HG02642 (cell line): Measurements from ENCODE around the gene BSND.
"Not testable (repeated sequence)": the region's sequence is repeated elsewhere in the genome, so short reads cannot be mapped to it uniquely, and the experiment has no call there.

Experiments used
- ATAC-seq: cut with Tn5 transposase; IDR thresholded peaks from one replicate; pipeline ENCODE4 v1.9.1; 2021; ENCODE audit warnings: mild to moderate bottlenecking; ENCODE audit not compliant: unreplicated experiment, poor library complexity

Gene BSND

DNA sequence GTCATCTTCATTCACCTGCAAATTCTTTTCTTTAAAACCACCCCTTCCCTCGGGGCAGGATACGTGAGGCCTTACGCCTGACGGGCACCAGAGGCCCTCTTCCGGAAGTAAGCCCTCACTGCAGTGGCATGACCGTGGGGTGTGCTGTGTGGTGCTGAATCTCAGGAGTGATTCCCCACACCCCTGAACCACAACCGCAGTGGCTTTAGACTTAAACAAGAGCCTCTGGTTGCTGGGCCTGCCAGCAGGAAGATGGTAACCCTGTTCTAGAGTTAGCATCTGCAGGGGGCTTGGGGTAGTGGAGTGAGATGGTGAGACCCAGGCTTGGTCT, 12.1 kb downstream of the BSND start:
- ATAC-seq = no peak

DNA sequence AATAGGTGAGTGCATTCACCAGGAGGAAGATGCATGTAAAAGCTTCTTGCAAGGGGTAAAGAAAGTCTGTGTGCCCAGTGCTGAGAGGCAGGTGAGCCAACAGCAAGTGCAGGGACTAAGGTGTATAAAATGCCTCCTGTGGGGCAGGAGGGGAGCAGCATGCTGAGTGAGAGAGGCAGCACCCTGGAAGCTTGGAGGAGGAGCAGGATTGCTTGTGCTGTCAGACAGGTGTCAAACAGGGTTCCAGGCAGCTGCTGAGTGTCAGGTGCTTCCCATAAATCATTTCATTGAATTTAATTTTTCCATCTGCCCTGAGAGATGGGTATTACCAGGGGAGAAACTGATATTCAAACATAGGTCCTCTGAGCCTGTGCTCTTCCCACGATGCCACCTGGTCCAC, 13.9 kb downstream of the BSND start:
- no peak for ATAC-seq

DNA sequence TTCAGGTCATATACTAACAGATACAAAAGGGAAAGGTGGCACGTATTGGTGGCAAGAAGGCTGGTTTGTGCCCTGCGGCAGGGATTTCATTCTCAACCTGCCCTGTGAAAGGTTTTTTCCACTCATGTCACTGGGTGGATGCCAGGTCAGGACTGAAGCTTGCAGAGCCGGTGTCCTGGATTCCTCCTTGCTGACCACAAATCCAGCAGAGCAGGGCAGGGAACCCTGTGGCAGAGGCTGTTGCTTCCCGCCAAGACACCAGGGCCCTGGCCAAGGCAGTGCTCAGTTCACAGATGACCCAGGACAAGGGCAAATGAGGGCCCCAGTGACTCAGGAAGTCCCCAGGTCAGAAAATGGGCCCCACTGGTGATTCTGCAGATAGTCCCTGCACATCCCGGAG, 16.4 kb downstream of the BSND start:
- no peak for ATAC-seq

DNA sequence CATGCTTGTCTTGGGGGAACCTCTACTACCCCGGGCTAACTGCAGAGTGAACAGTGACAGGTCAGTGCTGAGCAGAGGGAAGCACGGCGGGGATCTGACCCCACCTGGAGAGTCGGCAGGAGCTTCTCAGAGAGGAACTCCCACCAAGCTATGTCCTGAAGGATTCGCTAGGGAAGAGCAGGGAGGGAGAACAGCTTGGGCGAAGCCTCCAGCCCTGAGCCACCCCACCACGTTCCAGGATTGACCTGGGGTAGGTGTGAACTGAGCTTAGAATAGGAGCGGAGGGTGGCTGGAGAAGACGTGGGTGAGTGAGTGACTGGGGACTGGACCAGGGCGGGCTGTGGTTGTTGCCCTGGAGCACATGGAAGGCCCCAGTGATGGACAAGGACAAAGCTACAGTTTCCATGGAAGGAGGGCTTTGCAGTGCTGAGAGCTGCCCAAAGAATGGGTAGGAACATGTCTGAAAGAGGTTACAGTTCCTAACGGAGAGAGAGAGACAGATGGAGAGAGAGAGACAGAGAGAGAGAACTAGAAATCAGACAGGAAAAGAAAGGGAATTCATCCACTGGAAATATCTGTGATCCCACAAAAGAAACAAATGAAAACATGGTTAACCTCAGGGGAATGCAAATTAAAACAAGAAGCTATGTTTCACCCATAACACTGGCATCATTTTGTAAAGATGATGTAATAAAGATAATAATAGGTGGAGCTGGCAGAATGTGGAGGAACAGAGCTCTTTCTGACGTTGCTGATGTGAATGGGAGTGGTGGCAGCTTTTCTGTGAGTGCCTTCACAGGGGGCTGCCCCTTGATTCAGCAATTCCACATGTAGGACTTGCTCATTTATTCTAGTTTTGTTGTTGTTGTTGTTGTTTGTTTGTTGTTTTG, 17.2 kb downstream of the BSND start:
- no peak for ATAC-seq

DNA sequence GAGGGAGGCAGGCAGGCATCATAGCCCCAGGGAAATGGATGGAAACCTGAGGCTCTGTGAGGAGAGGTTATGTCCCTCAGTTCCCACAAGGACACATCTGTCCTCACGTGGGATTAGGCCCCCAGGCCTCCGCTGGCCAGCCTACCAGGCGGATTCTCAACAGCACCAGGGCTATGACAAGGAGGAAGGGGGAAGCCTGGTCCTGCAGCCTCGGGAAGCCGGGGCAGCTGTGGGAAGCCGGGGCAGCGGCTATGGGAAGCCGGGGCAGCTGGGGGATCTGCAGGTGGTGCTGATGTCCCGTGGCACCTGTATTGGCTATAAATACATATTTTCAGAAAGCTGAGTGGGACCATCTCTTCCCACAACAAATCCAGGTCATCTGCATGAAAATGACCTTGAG, 19.7 kb downstream of the BSND start:
- no peak for ATAC-seq

DNA sequence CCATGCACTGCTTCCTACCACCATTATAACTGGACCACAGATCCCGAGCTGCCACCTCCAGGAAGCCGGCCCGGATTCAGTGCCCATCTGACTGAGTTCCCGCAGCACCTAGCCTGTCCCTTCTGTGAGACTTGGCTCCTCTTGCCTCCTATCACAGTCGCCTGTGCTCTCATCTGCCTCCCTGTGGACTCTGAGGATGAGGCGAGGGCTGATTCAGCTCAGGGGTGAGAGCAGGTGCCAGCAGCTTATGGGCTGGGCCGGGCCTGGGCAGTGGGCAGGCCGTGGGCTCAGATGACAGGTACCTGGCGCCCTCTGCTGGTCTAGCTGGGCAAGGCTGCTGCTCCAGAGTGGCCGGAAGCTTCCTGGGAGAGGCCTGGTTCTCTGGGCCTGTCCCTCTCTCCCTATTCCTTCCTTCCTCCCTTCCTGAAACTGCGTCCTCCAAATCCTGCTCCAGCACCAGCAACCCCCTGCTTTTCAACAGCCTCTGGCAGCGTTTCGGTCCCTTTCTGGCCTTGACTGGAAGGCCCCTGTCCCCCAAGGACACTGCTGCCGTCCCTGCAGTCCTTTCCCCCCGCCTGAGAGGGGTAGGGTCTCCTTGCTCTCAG, 23.3 kb downstream of the BSND start:
- ATAC-seq = peak; percentile 81

DNA sequence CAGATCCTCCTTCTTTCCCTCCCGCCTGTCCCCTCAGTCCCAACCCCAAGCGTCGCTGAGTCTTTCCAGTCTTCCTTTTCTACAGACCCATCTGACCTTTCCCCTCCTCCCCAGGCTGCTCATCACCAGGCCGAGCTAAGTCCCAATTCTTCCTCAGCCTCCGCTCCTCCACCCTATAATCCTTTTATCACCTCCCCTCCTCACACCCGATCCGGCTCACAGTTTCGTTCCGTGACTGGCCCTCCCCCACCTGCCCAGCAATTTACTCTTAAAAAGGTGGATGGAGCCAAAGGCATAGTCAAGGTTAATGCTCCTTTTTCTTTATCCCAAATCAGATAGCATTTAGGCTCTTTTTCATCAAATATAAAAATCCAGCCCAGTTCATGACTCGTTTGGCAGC, 25.4 kb downstream of the BSND start:
- ATAC-seq = not testable (repeated sequence)

DNA sequence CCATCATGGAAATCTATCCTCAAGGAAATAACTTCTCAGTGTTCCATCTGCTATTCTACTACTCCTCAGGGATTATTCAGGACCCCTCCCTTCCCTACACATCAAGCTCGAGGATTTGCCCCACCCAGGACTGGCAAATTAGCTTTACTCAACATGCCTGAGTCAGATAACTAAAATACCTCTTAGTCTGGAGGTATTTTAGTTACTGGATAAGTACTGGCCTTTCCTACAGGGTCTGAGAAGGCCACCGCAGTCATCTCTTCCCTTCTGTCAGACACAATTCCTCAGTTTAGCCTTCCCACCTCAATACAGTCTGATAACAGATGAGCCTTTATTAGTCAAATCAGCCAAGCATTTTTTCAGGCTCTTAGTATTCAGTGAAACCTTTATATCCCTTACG, 27.9 kb downstream of the BSND start:
- not testable (repeated sequence) for ATAC-seq

DNA sequence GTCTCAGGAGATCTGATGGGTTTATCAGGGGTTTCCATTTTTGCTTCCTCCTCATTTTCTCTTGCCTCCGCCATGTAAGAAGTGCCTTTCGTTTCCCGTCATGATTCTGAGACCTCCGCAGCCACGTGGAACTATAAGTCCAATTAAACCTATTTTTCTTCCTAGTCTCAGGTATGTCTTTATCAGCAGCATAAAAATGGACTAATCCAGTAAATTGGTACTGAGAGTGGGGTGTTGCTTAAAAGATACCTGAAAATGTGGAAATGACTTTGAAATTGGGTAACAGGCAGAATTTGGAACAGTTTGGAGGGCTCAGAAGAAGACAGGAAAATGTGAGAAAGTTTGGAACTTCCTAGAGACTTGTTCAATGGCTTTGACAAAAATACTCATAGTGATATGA, 32.4 kb downstream of the BSND start:
- ATAC-seq = not testable (repeated sequence)

DNA sequence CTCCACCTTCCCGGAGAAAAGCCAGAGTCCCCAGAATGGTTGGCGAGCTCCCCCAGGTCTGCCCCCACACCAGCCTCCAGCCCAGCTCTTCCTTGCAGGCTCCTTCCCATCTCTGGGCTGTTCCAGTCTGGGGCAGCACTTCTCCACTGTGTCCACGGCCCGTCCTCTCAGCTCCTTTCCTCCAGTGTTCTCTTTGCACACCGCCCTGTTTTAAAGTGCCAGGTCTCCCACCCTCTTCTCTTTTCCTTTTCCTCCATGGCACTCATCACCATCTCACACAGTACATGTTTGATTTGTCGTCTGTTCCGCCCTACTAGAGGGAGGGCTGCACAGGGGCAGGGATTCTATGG, 34.5 kb downstream of the BSND start:
- ATAC-seq = no peak

DNA sequence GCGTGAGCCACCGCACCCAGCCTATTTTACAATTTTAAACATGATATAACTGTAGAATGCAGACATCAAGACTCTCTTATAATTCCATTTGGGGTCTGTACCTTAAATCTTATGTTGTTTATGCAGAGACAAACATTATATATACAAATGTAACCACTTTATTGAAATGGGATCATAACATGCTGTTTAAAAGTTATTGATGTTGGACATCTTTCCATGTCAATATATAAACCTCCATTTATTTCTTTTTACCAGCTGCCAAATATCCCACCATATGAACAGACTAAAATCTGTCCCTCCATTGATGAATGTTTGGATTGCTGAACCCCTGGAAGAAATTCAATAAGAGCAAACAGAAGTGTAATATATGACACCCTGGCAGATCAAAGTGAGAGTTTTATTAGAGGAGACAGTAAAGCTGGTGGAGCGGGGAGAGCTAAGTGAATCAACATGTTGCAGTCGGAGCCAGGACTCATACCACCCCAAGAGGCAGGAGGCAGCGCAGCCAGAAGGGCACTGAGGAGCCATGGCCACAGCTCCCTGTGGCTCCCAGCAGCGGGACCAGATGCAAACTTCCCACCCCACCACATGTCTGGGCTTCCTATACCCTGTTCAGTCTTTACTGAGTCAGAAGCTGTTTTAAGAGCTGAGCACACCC, 35.9 kb downstream of the BSND start:
- no peak for ATAC-seq

DNA sequence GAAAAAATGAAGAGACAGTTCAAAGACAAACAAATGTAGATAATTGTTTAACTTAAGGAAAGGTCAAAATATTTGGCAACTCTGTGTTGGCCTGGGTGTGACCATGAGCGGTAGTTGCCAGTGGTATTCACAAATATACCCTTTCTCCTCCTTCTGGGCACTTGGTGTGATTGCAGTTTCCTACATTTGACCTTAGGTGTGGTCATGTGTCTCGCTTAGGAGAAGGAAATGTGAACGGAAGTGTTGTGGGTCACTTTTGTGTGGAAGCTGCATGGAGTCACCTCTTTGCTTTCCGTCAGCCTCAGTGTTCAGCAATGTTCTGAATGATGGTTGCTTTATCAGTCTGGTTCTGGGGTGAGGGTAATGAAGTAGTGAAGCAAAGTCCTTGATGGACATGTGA, 37.2 kb downstream of the BSND start:
- no peak for ATAC-seq

DNA sequence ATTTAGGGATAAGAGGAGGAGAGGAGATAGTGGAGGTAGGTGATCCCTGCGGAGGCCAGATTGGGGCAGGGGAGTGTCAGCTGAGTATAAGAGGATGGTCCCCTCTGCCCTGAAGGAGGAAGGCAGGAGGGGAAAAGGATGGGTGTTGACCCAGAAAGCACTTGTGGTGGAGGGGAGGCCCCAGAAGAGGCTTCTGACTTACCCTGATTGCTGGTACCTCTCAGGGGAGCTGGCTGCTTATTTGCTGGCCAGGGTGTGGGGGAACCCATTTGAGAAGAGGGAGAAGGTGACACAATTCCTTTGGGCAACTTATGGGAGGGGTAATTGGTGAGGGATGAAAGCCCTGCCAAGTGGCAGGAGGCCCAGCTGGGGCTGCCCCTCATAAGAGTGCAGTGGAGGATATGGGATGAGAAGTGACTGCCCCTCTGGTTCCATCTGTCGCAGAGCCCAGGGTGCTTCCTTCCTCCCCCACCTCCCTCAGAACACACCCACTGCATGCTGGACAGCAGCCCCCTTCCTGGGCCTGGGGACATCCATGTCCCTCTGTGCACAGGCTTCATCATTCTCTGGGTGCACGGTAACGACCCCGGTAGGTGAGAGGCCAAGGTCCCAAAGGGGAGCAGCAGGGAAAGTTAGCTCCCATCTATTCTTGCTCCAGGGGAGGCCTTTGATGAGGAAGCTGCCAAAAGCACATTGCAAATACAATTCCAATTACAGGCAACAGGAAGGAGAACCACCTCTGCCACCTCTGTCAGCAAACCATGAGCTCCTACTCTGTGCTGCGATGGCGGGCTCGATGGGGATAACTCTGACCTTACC, 39.2 kb downstream of the BSND start:
- ATAC-seq = no peak

DNA sequence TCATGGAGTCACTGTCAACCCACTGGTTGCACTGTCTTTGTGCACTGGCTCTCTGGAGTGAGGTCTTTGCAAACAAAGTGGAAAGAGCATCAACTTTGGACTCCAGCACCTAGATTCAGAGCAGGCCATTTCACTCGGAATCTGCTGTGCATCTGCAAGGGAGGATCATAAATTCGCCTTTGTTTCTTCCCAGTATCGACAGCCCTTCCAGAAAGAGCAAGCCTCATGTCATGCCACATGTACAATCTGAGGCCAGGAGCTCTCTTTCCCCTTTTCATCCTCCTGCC, 39.8 kb downstream of the BSND start:
- no peak for ATAC-seq

DNA sequence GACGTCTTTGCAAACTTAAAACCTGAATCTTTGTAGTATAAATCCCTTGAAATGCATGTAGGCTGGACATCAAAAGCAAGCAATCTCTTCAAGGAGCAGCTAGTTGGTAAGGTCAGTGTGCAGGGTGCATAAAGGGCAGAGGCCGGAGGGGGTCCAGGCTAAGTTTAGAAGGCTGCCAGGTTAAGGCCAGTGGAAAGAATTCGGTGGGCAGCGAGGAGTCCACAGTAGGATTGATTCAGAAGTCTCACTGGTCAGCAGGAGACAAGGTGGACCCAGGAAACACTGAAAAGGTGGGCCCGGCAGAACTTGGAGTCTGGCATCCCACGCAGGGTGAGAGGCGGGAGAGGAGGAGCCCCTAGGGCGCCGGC, 40.2 kb downstream of the BSND start:
- no peak for ATAC-seq

DNA sequence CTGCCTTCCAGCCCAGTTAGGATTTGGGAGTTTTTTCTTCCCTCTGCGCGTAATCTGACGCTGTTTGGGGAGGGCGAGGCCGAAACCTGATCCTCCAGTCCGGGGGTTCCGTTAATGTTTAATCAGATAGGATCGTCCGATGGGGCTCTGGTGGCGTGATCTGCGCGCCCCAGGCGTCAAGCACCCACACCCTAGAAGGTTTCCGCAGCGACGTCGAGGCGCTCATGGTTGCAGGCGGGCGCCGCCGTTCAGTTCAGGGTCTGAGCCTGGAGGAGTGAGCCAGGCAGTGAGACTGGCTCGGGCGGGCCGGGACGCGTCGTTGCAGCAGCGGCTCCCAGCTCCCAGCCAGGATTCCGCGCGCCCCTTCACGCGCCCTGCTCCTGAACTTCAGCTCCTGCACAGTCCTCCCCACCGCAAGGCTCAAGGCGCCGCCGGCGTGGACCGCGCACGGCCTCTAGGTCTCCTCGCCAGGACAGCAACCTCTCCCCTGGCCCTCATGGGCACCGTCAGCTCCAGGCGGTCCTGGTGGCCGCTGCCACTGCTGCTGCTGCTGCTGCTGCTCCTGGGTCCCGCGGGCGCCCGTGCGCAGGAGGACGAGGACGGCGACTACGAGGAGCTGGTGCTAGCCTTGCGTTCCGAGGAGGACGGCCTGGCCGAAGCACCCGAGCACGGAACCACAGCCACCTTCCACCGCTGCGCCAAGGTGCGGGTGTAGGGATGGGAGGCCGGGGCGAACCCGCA, 40.8 kb downstream of the BSND start, which contains the start of gene PCSK9:
PCSK9 (plus strand) TSS at position 207 of the 741 bp plus-strand sequence; CDS start at position 497, 290 bp downstream.
- no peak for ATAC-seq

DNA sequence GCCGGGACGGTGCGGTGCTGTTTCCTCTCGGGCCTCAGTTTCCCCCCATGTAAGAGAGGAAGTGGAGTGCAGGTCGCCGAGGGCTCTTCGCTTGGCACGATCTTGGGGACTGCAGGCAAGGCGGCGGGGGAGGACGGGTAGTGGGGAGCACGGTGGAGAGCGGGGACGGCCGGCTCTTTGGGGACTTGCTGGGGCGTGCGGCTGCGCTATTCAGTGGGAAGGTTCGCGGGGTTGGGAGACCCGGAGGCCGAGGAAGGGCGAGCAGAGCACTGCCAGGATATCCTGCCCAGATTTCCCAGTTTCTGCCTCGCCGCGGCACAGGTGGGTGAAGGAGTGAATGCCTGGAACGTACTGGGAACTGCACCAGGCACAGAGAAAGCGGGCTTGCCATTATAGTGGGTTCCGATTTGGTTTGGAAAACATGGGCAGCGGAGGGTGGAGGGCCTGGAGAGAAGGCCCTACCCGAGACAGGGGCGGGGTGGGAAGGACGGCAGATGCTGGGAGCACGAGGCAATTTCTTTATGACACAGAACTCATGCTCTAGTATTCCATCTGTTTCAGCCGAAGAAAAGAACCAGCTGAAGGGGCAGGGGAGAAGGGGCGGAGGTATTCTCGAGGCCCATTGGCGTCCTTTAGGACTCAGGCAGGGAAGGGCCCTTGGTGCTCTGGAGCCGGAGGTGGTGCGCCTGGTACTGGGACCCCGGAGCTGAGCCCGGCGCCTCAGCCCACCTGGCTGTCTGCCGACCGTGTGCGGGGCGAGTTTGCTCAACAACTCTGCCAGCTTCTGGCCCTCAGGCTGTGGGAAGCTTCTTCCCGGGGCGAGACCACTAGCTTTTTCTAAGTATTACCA, 41.6 kb downstream of the BSND start:
- ATAC-seq = no peak

DNA sequence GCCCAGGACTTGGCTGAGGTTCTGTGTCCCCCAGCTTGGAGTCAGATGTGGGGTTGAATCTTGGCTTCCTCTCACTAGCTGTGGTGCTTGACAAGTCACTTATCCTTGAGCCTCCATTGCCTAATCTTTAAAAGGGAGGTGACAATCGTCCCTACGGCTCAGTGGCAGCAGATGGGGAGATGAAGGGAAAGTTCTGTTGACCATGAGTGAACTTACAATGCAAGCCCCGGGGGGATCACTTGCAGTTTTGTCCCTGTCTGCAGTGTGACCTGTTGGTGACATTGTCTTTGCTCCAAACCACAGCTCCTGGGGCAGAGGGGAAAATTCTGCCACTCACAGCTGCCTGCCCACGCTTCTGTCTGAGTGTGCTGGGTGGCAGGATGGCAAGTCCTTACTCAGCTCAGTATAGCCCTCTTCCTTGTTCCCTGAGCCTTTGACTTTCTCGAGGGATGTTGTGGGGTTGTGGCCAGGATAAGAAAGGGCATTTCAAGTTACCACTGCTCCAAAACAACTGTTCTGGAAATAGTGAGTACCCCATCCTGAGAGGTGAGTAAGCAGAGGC, 42.3 kb downstream of the BSND start:
- no peak for ATAC-seq

DNA sequence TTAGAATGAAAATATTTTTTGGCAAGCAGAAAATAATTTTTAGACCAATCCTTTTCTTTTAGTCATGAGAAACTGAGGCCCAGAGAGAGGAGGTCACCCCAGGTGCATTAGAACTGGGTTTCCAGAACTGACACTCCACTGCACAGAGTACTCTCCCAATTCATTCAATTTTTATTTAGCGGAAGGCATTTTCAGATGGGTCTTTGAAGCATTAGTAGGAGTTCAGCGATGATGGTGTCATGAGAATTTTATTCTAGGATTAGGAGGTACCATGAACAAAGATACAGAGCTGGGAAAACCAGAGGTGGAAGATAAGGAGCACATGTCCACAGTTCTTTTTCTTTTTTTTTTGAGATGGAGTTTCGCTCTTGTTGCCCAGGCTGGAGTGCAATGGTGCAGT, 42.9 kb downstream of the BSND start:
- no peak for ATAC-seq
